ENCODE data around the gene CORO1C. TPM values are rescaled to one million over a fixed set of nuclear protein-coding genes. Genes with fewer than 3 reads are reported as not detected.
A peak's percentile ranks its signal among the peaks of the same experiment; 100 is the strongest.
"Not testable (repeated sequence)": the region's sequence is repeated elsewhere in the genome, so short reads cannot be mapped to it uniquely, and the experiment has no call there.

The CORO1C gene
- polyA plus RNA-seq, 2 of the 4 experiments (the other 2 are of a cell fraction), result 166 to 245 TPM

DNA sequence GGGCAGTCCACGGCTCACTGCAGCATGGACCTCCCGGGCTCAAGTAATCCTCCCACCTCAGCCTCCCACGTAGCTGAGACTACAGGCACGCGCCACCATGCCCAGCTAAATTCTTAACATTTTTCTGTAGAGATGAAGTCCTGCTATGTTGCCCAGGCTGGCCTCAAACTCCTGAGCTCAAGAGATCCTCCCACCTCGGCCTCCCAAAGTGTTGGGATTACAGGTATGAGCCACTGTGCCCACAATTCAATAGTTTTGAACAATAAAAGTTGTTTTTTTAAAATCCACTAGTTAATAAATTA, 1.9 kb upstream of the CORO1C start:
- H3K9me3 ChIP-seq; FAIRE-seq; H3K4me3 ChIP-seq; DNase-seq (ENCODE audit: low read depth in 1 of 2, low spot score in 1 of 2); POLR2A ChIA-PET; ATAC-seq: not testable (repeated sequence)
- Histone ChIP-seq H3K4me2 (peak overlapping the region; percentile 71; the same call in 1 of the 3 replicates), H3K4me1 (peaks cover 43% of the 10 kb centered on the region), H3K27ac (peak overlapping the region; percentile 87 to 98)
- 93% methylated on average over 6 of the region's 6 CpGs for WGBS (ENCODE audit: missing lambda C conversion rate)
- 0 out of 2 replicates have a peak, but pooled peaks have one; percentile 10 for TF ChIP-seq FOSB (CRISPR knock-in tag; IDR thresholded peaks at IDR 0.05)
- CTCF ChIA-PET, result interaction anchor here (0.6 to 4.9 kb wide), 6 partner anchors 34 to 92 kb away, joined by 3 to 24 read pairs (median 4); no protein-coding TSS in a partner anchor

DNA sequence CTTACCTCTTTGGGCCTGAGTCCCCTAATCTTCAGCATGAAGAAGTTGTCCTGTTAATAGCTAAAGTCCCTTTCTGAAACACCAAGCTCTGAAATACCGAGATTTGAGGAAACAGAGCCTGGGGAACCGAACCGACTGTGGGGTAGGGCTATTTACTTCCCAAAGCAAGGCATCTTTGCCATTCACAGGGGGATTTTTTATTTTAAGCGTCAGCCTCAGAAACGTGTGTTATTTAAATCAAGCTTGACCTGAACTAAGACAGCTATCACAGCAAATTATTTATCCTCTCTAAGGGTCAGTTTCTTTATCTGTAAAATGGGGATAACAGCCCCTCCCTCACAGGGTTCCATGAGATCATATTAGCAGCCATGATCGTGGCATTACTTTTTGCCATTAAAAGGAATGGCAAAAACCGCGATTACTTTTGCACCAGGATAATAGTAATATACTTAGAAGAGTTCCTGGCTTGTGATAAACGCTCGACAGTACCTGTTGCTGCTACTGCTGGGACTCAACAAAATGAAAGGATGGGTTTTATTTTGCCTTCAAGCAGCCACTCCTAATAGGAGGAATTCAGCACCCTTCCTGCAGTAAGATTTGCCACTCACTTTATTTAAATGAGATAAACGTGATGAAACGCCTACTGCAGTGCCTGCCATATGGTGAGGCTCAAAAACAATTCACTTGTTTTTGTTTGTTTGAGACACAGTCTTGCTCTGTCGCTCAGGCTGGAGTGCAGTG, 1.3 kb upstream of the CORO1C start:
- Histone ChIP-seq H3K27ac (peak overlapping the region; percentile 87 to 98), H3K9me3 (no peaks in the 10 kb centered on the region), H3K4me3 (peak overlapping the region; percentile 36), H3K4me2 (peak overlapping the region; percentile 71), H3K4me1 (peaks cover 49% of the 10 kb centered on the region)
- no peak for ATAC-seq
- FAIRE-seq, result no peak
- 0 out of 2 replicates have a peak, but pooled peaks have one; percentile 5 for TF ChIP-seq FOXS1 (CRISPR knock-in tag; IDR thresholded peaks at IDR 0.05)
- TF ChIP-seq HDAC2 (IDR thresholded peaks at IDR 0.05), result 0 out of 2 replicates have a peak, but pooled peaks have one; percentile 46
- TF ChIP-seq KDM1A (IDR thresholded peaks at IDR 0.05; ENCODE audit: low read depth), result peak; percentile 85; the same call in 1 of the 2 replicates
- TF ChIP-seq, protein P1, sequence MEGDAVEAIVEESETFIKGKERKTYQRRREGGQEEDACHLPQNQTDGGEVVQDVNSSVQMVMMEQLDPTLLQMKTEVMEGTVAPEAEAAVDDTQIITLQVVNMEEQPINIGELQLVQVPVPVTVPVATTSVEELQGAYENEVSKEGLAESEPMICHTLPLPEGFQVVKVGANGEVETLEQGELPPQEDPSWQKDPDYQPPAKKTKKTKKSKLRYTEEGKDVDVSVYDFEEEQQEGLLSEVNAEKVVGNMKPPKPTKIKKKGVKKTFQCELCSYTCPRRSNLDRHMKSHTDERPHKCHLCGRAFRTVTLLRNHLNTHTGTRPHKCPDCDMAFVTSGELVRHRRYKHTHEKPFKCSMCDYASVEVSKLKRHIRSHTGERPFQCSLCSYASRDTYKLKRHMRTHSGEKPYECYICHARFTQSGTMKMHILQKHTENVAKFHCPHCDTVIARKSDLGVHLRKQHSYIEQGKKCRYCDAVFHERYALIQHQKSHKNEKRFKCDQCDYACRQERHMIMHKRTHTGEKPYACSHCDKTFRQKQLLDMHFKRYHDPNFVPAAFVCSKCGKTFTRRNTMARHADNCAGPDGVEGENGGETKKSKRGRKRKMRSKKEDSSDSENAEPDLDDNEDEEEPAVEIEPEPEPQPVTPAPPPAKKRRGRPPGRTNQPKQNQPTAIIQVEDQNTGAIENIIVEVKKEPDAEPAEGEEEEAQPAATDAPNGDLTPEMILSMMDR (IDR thresholded peaks at IDR 0.05), result no peak
- no peak for TF ChIP-seq JUN (IDR thresholded peaks at IDR 0.05)
- POLR2A ChIA-PET, result interaction anchor here (1.1 to 1.7 kb wide), 2 partner anchors 10 to 124 kb away, joined by 4 read pairs; partner anchors contain the start of gene SSH1
- CTCF ChIA-PET, result interaction anchor here (1.1 to 4.9 kb wide), 6 partner anchors 12 to 74 kb away, joined by 3 to 24 read pairs (median 4); no protein-coding TSS in a partner anchor
- 61% methylated on average over 13 of the region's 13 CpGs for WGBS (ENCODE audit: missing lambda C conversion rate)
- no peak for DNase-seq (ENCODE audit: low read depth in 1 of 2, low spot score in 1 of 2)

DNA sequence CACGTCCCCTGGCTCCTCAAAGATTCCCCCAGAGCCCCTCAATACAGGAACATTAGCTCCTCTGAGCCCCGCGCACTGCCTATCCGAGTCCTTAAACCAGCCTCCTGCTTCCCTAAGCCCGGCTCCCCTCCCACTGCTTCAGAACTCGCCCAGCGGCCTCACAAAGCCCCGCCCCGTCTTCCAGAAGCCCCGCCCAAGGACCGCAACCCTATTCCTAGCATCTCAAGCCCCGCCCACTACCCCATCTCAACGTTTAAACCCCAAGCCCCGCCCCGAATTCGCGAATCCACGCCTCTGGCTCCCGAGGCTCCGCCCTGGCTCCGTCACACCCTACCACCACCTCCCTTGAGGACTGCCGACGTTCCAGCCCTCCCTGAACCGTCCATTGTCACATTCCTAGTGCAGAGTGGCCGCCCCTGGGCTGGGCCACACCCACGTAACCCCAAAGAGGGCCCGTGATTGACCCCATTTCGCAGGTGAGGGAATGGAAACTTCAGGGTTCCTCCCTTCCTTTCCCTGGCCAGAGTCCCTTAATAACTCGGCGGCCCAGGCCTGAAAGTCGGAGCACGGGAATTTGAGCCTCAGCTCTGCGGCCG, 646 bp upstream of the CORO1C start:
- CTCF ChIA-PET, result interaction anchor here (1.0 to 4.9 kb wide), 8 partner anchors 11 to 73 kb away, joined by 3 to 24 read pairs (median 4); no protein-coding TSS in a partner anchor
- peak; percentile 43; the same call in 1 of the 2 replicates for TF ChIP-seq ZSCAN20 (CRISPR knock-in tag; IDR thresholded peaks at IDR 0.05)
- TF ChIP-seq, protein P2, sequence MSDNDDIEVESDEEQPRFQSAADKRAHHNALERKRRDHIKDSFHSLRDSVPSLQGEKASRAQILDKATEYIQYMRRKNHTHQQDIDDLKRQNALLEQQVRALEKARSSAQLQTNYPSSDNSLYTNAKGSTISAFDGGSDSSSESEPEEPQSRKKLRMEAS (IDR thresholded peaks at IDR 0.05), result peak; percentile 27; the same call in 1 of the 2 replicates
- peak; percentile 29; the same call in 1 of the 2 replicates for TF ChIP-seq POLR2A (IDR thresholded peaks at IDR 0.05; ENCODE audit: low read length)
- no peak for TF ChIP-seq EHF (CRISPR knock-in tag; IDR thresholded peaks at IDR 0.05)
- peak; percentile 66 to 83 for ATAC-seq
- H3K4me3 ChIP-seq, result peak overlapping the region; percentile 92
- peak overlapping the region; percentile 71 for H3K4me2 ChIP-seq
- no peak for FAIRE-seq
- no peaks in the 10 kb centered on the region for H3K9me3 ChIP-seq
- peak overlapping the region; percentile 87 to 98 for H3K27ac ChIP-seq
- WGBS (ENCODE audit: missing lambda C conversion rate), result under 1% methylated on average over 34 of the region's 34 CpGs
- POLR2A ChIA-PET, result interaction anchor here (1.1 to 1.7 kb wide), 2 partner anchors 9 to 125 kb away, joined by 4 read pairs; partner anchors contain the start of gene SSH1
- peaks cover 56% of the 10 kb centered on the region for H3K4me1 ChIP-seq
- DNase-seq (ENCODE audit: low read depth in 1 of 2, low spot score in 1 of 2), result peak; percentile 97 to 99

DNA sequence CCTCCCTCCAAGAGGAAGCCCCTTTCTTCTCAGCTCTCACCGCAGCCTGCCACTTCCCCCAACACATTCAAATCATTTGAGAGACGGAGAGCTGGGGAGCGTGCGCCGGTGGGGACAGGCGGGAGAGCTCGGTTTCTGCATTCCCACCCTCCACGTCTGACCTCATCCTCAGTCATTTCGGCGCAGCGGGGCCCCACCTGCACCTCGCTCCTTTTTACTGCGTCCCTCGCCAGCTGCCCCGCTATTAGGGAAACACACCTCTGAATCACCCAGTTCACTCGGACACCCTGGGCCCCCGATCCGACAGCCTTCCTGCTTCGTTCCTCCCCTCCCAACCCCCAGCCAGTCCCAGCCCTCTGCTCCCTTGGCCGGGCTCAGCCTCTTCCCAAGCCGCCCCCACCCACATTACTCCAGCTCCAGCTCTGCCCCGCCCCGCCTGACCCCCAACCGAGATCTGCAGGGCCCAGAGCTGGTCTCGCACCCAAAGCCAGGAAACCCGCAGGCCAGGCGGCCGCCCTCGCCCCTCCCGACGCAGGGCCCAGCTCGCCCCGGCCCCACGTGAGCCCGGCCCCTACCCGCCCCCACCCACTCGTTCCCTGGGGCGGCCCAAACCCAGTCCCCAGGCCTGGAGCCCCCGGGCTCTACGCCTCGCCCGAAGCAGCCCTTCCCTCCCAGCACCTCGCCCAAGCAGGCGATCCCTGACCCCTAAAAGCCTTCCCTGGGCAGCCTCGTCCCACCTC, 783 bp downstream of the CORO1C start:
- Histone ChIP-seq H3K4me1 (peaks cover 67% of the 10 kb centered on the region), H3K9me3 (no peaks in the 10 kb centered on the region), H3K27ac (peak overlapping the region; percentile 87 to 98), H3K4me3 (peak overlapping the region; percentile 92), H3K4me2 (peak overlapping the region; percentile 93)
- peak; percentile 61 to 73 for DNase-seq (ENCODE audit: low read depth in 1 of 2, low spot score in 1 of 2)
- ChIA-PET CTCF (interaction anchor here (0.9 to 1.4 kb wide), 4 partner anchors 10 to 66 kb away, joined by 3 to 8 read pairs (median 4); no protein-coding TSS in a partner anchor), POLR2A (interaction anchor here (0.8 to 1.4 kb wide), 7 partner anchors 9 to 168 kb away, joined by 3 to 8 read pairs (median 4); partner anchors contain the start of gene ISCU)
- WGBS (ENCODE audit: missing lambda C conversion rate), result 2% methylated on average over 19 of the region's 45 CpGs
- peak; percentile 15 to 49 for ATAC-seq
- FAIRE-seq, result no peak
- TF ChIP-seq EHMT2 (IDR thresholded peaks at IDR 0.05; ENCODE audit: low read depth) (no peak), RNF2 (IDR thresholded peaks at IDR 0.05; ENCODE audit: borderline replicate concordance, low read depth) (no peak), CHD2 (IDR thresholded peaks at IDR 0.05; ENCODE audit: low read length, partially characterized antibody) (no peak), POLR2AphosphoS2 (conservative IDR thresholded peaks at IDR 0.05; ENCODE audit: low read length) (no peak), MAFK (IDR thresholded peaks at IDR 0.05; ENCODE audit: partially characterized antibody) (no peak), NPAS2 (CRISPR knock-in tag; IDR thresholded peaks at IDR 0.05; ENCODE audit: borderline replicate concordance) (no peak), MAZ (IDR thresholded peaks at IDR 0.05; ENCODE audit: borderline replicate concordance, low read depth, low read length) (no peak), FOSL2 (IDR thresholded peaks at IDR 0.05) (no peak), FOSL2 (CRISPR knock-in tag; IDR thresholded peaks at IDR 0.05) (peak; percentile 41; the same call in 1 of the 2 replicates), ZNF302 (CRISPR knock-in tag; IDR thresholded peaks at IDR 0.05) (no peak), PHF8 (IDR thresholded peaks at IDR 0.05; ENCODE audit: borderline replicate concordance, low read depth) (no peak), KDM5A (IDR thresholded peaks at IDR 0.05) (no peak)
- TF ChIP-seq, protein P3, sequence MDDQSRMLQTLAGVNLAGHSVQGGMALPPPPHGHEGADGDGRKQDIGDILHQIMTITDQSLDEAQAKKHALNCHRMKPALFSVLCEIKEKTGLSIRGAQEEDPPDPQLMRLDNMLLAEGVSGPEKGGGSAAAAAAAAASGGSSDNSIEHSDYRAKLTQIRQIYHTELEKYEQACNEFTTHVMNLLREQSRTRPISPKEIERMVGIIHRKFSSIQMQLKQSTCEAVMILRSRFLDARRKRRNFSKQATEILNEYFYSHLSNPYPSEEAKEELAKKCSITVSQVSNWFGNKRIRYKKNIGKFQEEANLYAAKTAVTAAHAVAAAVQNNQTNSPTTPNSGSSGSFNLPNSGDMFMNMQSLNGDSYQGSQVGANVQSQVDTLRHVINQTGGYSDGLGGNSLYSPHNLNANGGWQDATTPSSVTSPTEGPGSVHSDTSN (IDR thresholded peaks at IDR 0.05), result 0 out of 2 replicates have a peak, but pooled peaks have one; percentile 9
- TF ChIP-seq, protein P4, sequence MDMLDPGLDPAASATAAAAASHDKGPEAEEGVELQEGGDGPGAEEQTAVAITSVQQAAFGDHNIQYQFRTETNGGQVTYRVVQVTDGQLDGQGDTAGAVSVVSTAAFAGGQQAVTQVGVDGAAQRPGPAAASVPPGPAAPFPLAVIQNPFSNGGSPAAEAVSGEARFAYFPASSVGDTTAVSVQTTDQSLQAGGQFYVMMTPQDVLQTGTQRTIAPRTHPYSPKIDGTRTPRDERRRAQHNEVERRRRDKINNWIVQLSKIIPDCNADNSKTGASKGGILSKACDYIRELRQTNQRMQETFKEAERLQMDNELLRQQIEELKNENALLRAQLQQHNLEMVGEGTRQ (IDR thresholded peaks at IDR 0.05), result peak; percentile 9; the same call in 1 of the 2 replicates
